Progenitor cell of endocrine pancreas (in vitro differentiated cells): Measurements from ENCODE around the gene SARM1. TPM values are rescaled to one million over a fixed set of nuclear protein-coding genes. Genes with fewer than 3 reads are reported as not detected.
A peak's percentile ranks its signal among the peaks of the same experiment; 100 is the strongest.

Experiments
- DNase-seq: peaks from one replicate; pipeline ENCODE4 v3.0.0; 2021; ENCODE audit warnings: low spot score; ENCODE audit not compliant: unreplicated experiment
- H3K27ac Mint-ChIP-seq: 2 replicates; pipeline ENCODE4 v1.8.0; 2021; ENCODE audit warnings: mild to moderate bottlenecking, moderate library complexity, mixed read lengths
- H3K27me3 Mint-ChIP-seq: 2 replicates; pipeline ENCODE4 v1.8.0; 2021; ENCODE audit warnings: mixed read lengths
- H3K36me3 Mint-ChIP-seq: 2 replicates; pipeline ENCODE4 v1.8.0; 2022; ENCODE audit warnings: mixed read lengths; ENCODE audit not compliant: insufficient read depth
- H3K4me1 Mint-ChIP-seq: 2 replicates; pipeline ENCODE4 v1.8.0; 2021; ENCODE audit warnings: low read depth, mixed read lengths
- H3K4me3 Mint-ChIP-seq: 2 replicates; pipeline ENCODE4 v1.8.0; 2021; ENCODE audit warnings: low read depth, mild to moderate bottlenecking, moderate library complexity, mixed read lengths
- H3K9me3 Mint-ChIP-seq: 2 replicates; pipeline ENCODE4 v1.8.0; 2021; ENCODE audit warnings: low read depth, mixed read lengths
- total RNA-seq: library from RNA; stranded (reverse); gene quantifications from 2 replicates; pipeline ENCODE4 v1.2.1, GENCODE V29; 2021
- TF ChIP-seq, protein P1 (sequence below): fragments of 200-600 bp; sonication (generic); IDR thresholded peaks from one replicate; pipeline ENCODE4 v1.5.0; 2021; ENCODE audit warnings: antibody characterized with exemption, mild to moderate bottlenecking; ENCODE audit not compliant: unreplicated experiment

The SARM1 gene
- total RNA-seq, 1 donor from 2014 or later: 20.0 TPM

DNA sequence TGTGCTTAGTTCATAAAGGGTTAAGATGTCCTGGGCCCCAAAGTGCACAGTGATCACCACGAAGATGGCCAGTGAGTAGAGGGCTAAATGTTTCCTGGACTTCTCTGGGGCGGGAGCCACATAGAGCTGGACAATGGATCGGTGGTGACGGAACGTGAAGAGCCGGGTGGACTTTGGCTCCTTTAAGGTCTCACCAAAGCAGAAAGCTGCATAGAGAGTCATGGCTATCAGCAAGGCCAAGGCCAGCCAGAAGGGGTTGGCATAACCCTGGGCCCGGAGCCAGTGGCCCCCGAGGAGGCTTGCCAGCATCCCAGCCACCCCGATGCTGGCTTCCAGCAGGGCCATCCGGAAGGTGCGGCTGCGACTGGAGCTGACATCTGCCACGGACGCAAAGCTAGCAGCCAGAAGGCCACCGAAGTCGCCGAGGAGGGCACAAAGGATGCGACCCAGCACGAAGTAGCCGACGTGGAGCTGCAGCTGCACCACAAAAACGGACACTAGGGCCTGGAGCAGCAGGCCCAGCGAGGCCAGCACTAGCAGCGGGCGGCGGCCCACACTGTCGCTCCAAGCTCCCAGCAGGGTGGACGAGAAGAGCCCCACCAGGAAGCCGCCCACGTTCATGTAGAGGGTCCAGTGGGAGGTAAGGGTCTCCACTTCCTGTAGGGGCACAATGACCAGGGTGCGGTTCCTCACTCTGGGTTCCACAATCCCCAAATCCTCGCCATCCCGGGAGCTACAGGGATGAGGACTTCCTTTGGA lies 33.5 kb downstream of the SARM1 start:
- H3K27me3 Mint-ChIP-seq: no peaks in the 10 kb centered on the region
- no peak for DNase-seq
- peak overlapping the region; percentile 80 for H3K4me3 Mint-ChIP-seq
- peak overlapping the region; percentile 94 for H3K27ac Mint-ChIP-seq
- TF ChIP-seq, protein P1, sequence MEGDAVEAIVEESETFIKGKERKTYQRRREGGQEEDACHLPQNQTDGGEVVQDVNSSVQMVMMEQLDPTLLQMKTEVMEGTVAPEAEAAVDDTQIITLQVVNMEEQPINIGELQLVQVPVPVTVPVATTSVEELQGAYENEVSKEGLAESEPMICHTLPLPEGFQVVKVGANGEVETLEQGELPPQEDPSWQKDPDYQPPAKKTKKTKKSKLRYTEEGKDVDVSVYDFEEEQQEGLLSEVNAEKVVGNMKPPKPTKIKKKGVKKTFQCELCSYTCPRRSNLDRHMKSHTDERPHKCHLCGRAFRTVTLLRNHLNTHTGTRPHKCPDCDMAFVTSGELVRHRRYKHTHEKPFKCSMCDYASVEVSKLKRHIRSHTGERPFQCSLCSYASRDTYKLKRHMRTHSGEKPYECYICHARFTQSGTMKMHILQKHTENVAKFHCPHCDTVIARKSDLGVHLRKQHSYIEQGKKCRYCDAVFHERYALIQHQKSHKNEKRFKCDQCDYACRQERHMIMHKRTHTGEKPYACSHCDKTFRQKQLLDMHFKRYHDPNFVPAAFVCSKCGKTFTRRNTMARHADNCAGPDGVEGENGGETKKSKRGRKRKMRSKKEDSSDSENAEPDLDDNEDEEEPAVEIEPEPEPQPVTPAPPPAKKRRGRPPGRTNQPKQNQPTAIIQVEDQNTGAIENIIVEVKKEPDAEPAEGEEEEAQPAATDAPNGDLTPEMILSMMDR: peak; percentile 4
- H3K36me3 Mint-ChIP-seq: peaks cover 4% of the 10 kb centered on the region
- peaks cover 18% of the 10 kb centered on the region for H3K4me1 Mint-ChIP-seq
- H3K9me3 Mint-ChIP-seq: no peaks in the 10 kb centered on the region

DNA sequence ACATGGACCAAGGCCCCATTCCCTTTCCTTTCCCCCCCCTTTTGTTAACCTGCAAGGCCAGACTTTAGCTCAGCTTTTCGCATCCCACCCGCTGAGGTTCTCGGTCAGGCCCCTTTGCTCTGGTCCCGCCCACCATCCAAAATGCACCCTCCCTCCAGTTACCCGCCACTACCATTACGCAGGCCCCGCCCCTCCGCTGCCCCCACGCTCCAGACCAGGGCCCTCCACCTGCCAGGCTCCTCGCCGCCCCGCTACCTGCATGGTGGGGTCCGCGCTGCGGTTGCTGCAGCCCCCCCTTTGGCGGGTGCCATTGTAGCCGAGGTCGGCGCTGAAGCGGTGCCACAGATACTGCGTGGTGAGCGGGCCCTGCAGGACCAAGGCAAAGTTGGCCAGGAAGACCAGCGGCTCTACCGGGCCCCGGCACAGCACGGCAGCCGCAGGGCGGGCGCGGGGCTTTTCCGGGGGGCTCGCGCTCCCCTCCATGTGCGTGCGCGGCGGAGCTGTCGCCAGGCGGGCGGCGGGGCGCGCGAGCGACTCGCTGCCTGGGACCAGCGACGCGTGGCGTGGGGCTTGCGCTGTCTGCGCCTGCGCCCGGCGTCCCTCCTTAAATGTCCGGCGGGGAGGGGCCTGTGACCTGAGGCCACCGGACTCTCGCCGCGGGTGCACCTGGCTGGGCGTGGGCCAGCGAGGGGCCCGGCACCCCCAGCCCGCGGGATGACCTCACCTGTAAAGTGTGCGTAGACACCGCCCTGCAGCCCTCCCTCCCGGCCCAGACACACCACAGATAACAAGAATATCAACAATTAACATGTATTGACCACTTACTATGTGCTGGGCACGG lies 34.4 kb downstream of the SARM1 start, which contains the start of gene SLC46A1:
SLC46A1 (minus strand) TSS at position 581 of the 841 bp plus-strand sequence; CDS start at position 483, 98 bp downstream.
- peak within 1 kb of the TSS; percentile 94 for H3K27ac Mint-ChIP-seq
- H3K9me3 Mint-ChIP-seq: no peaks in the 10 kb centered on the region
- H3K4me3 Mint-ChIP-seq: peak within 1 kb of the TSS; percentile 80
- peaks cover 2% of the 10 kb centered on the region for H3K27me3 Mint-ChIP-seq
- H3K36me3 Mint-ChIP-seq: peaks cover 4% of the 10 kb centered on the region
- DNase-seq: peak; percentile 65
- TF ChIP-seq, protein P1: no peak
- peaks cover 18% of the 10 kb centered on the region for H3K4me1 Mint-ChIP-seq

DNA sequence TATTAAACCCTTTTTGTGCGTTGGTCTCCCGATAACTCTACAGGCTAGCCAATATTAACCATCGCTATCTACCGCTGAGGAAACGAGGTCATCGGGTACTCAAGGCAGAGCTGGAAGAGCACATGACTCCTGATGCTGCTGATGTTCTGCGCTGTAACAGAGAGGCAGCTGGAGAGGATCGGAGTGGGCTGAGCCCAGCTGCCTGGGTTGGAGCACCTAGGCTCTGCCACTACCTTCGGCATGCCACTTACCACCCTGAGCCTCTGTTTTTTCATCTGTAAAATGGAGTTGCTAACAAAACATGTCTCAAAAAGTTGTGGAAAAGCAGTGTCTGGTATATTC lies 35.0 kb downstream of the SARM1 start:
- no peak for DNase-seq

DNA sequence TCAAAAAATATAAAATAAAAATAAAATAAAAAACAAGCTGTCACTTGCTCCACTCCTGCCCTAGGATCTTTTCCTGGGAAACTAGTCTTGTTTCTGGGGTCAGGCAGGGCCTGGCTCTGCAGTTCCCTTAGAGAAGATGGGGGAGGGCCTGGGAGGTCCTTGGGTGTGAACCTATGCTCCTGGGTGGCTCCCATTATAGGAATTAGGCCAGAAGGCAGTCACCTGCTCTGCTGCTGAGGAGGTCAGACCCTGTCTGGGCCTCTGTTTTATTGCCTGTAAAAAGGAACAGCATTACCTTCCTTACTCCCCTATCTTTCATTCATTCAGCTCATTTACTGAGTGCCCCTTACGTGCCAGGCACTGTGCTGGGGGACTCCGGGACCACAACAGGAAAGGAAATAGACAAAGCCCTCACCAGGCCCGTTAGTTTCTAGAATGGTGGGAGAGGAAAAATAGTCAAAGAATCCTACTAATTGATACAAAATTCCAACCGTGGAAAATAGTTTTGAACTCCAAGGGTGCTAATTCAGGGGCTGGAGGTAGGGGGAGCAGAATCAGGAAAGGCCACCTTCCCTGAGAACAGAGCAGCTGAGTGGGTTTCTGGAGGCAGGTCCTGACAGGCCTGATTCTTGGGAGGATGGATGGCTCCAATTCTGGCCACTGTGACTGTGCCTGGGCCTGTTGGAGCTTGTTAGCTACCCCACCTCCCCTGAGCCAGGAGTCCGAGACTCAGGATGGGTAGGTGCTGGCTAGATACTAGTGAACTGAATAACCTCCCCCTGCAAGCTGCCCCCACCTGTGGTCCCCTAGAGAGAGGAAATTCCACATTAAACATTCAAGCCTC lies 35.9 kb downstream of the SARM1 start:
- no peak for DNase-seq
- TF ChIP-seq, protein P1: peak; percentile 34
- H3K9me3 Mint-ChIP-seq: no peaks in the 10 kb centered on the region
- H3K4me3 Mint-ChIP-seq: peak overlapping the region; percentile 48
- peaks cover 15% of the 10 kb centered on the region for H3K27me3 Mint-ChIP-seq
- H3K27ac Mint-ChIP-seq: peak overlapping the region; percentile 84
- peaks cover 18% of the 10 kb centered on the region for H3K4me1 Mint-ChIP-seq
- peaks cover 1% of the 10 kb centered on the region for H3K36me3 Mint-ChIP-seq

More for the DNA sequence above, 35.0 kb downstream of the SARM1 start:
- Mint-ChIP-seq H3K9me3 (no peaks in the 10 kb centered on the region), H3K27me3 (peaks cover 8% of the 10 kb centered on the region), H3K4me1 (peaks cover 18% of the 10 kb centered on the region), H3K27ac (peak overlapping the region; percentile 87), H3K36me3 (peaks cover 1% of the 10 kb centered on the region), H3K4me3 (peak overlapping the region; percentile 78)
- TF ChIP-seq, protein P1: no peak

DNA sequence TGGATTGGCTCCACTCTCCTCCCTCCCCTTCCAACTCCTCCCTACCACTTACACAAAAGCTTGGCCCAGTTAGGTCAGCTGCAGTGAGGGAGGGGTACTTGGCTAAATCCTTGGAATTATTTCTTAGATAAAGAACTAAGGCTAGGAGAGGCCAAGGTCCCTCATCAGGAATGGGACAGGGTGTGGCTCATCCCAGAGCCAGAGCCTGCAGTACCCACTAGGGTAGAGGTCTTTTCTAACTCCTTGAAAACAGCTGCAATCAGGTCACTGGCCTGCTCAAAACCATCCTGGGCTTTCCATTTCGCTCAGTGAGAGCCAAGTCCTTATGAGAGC lies 36.4 kb downstream of the SARM1 start:
- Mint-ChIP-seq H3K9me3 (no peaks in the 10 kb centered on the region), H3K4me3 (no peak overlapping the region), H3K36me3 (no peaks in the 10 kb centered on the region), H3K27me3 (peaks cover 18% of the 10 kb centered on the region), H3K27ac (no peak overlapping the region), H3K4me1 (peaks cover 18% of the 10 kb centered on the region)
- TF ChIP-seq, protein P1: no peak
- no peak for DNase-seq
